ENCODE measurements around the gene MGA. TPM values are rescaled to one million over a fixed set of nuclear protein-coding genes. Genes with fewer than 3 reads are reported as not detected.
A peak's percentile ranks its signal among the peaks of the same experiment; 100 is the strongest.

MGA gene
- total and polyA plus RNA-seq, 12 donors: 2.6 to 56.8 (median 37.4) TPM

GRCh38 chr15:41688671-41689070 is 28.5 kb downstream of the MGA start:
- TF ChIP-seq CTCF (IDR thresholded peaks at IDR 0.05) (no peak), POLR2A (IDR thresholded peaks at IDR 0.05) (no peak)
- peaks cover 14 to 27% of the 10 kb centered on the region in 2 donors for H3K4me1 ChIP-seq (replicated peaks in 1 of 2)
- H3K27me3 ChIP-seq: no peaks in the 10 kb centered on the region
- no peaks in the 10 kb centered on the region for H3K36me3 ChIP-seq (replicated peaks in 1 of 2)
- H3K9me3 ChIP-seq (replicated peaks in 1 of 3): no peaks in the 10 kb centered on the region
- no peak overlapping the region for H3K4me3 ChIP-seq
- DNase-seq: no peak
- WGBS, 4 donors: 62 to 71% (median 65%) methylated on average over 2 of the region's 2 CpGs
- intact Hi-C loops (cut with DNase I): no loop called here
- H3K27ac ChIP-seq: no peak overlapping the region

GRCh38 chr15:41689083-41689482 is 28.9 kb downstream of the MGA start:
- intact Hi-C loops (cut with DNase I): no loop called here
- Histone ChIP-seq H3K4me3 (no peak overlapping the region), H3K9me3 (replicated peaks in 1 of 3) (no peaks in the 10 kb centered on the region), H3K36me3 (replicated peaks in 1 of 2) (no peaks in the 10 kb centered on the region), H3K4me1 (replicated peaks in 1 of 2) (peaks cover 11 to 27% of the 10 kb centered on the region in 2 donors), H3K27ac (no peak overlapping the region), H3K27me3 (no peaks in the 10 kb centered on the region)
- 97 to 100% (median 100%) methylated on average over 1 of the region's 1 CpG for WGBS, 4 donors
- TF ChIP-seq CTCF (IDR thresholded peaks at IDR 0.05) (no peak), POLR2A (IDR thresholded peaks at IDR 0.05) (no peak)
- no peak for DNase-seq

- no peak for DNase-seq
- H3K36me3 ChIP-seq (replicated peaks in 1 of 2): no peaks in the 10 kb centered on the region
- no peak overlapping the region for H3K4me3 ChIP-seq
- intact Hi-C loops (cut with DNase I): loop anchor here in 1 of 2 donors (10.0 kb wide), 1 partner anchor 55 kb away; no protein-coding TSS in a partner anchor
- 74 to 93% (median 86%) methylated on average over 1 of the region's 1 CpG for WGBS, 4 donors
- H3K4me1 ChIP-seq (replicated peaks in 1 of 2): peaks cover 8 to 27% of the 10 kb centered on the region in 2 donors
- H3K27ac ChIP-seq: no peak overlapping the region
- H3K9me3 ChIP-seq (replicated peaks in 1 of 3): no peaks in the 10 kb centered on the region
- no peaks in the 10 kb centered on the region for H3K27me3 ChIP-seq
- TF ChIP-seq POLR2A (IDR thresholded peaks at IDR 0.05): no peak
- TF ChIP-seq CTCF (IDR thresholded peaks at IDR 0.05): no peak
Measured at GRCh38 chr15:41689834-41690233, 29.6 kb downstream of the MGA start.

GRCh38 chr15:41690636-41691035 is 30.4 kb downstream of the MGA start:
- intact Hi-C loops (cut with DNase I): loop anchor here in 1 of 2 donors (10.0 kb wide), 1 partner anchor 56 kb away; no protein-coding TSS in a partner anchor
- Histone ChIP-seq H3K27me3 (no peaks in the 10 kb centered on the region), H3K36me3 (replicated peaks in 1 of 2) (no peaks in the 10 kb centered on the region), H3K9me3 (replicated peaks in 1 of 3) (no peaks in the 10 kb centered on the region), H3K4me1 (replicated peaks in 1 of 2) (peaks cover 8 to 30% of the 10 kb centered on the region in 2 donors), H3K27ac (peak overlapping the region in 1 of 5 donors; percentile 71), H3K4me3 (no peak overlapping the region)
- no peak for DNase-seq
- TF ChIP-seq POLR2A (IDR thresholded peaks at IDR 0.05): no peak
- 67 to 78% (median 73%) methylated on average over 1 of the region's 1 CpG for WGBS, 4 donors

GRCh38 chr15:41691471-41691870 is 31.3 kb downstream of the MGA start:
- peak overlapping the region in 1 of 4 donors; percentile 0 for H3K4me3 ChIP-seq
- no peaks in the 10 kb centered on the region for H3K27me3 ChIP-seq
- no peaks in the 10 kb centered on the region for H3K36me3 ChIP-seq (replicated peaks in 1 of 2)
- intact Hi-C loops (cut with DNase I): loop anchor here in 1 of 2 donors (10.0 kb wide), 1 partner anchor 57 kb away; no protein-coding TSS in a partner anchor
- no peak for TF ChIP-seq CTCF (IDR thresholded peaks at IDR 0.05)
- TF ChIP-seq POLR2A (IDR thresholded peaks at IDR 0.05): no peak
- peaks cover 8 to 37% of the 10 kb centered on the region in 2 donors for H3K4me1 ChIP-seq (replicated peaks in 1 of 2)
- peak overlapping the region; percentile 37 to 76 (median 52) for H3K27ac ChIP-seq
- no peaks in the 10 kb centered on the region for H3K9me3 ChIP-seq (replicated peaks in 1 of 3)
- DNase-seq: no peak
- WGBS, 4 donors: 35 to 53% (median 47%) methylated on average over 2 of the region's 2 CpGs
